Measurements from ENCODE around the gene ALPL. TPM values are rescaled to one million over a fixed set of nuclear protein-coding genes. Genes with fewer than 3 reads are reported as not detected.

The ALPL gene
- total RNA-seq, 1 experiment from 2014 or later, result 84.8 TPM

DNA sequence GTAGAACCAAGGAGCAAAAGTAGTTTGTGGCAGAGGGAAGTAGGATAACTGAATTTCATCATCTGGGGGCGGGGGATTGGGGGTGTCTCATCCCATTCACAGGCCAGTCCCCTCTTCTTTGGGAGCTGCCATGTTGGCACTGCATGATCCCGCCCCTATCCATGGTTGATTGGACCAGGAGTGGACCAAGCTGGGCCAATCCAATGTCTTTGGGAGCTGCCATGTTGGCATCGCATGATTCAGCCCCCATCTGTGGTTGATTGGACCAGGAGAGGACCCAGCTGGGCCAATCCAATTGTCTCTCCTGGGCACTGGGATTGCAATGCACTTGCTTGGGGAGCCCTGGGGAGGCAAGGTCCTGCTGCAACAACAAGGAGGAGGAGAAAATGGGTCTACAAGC is 12.3 kb upstream of the ALPL start:
- Histone ChIP-seq H3K27me3 (ENCODE audit: insufficient read depth, low read length) (peaks cover 2% of the 10 kb centered on the region; the same call in 1 of the 2 replicates), H3K4me1 (ENCODE audit: insufficient read depth, low read length) (peaks cover 2% of the 10 kb centered on the region; the same call in 1 of the 2 replicates), H3K56ac (ENCODE audit: insufficient read length, low read depth, low read length) (no peak overlapping the region), H3K79me2 (ENCODE audit: insufficient read depth, low read length) (no peaks in the 10 kb centered on the region), H4K20me1 (ENCODE audit: control insufficient read depth, insufficient read depth, insufficient read length) (no peaks in the 10 kb centered on the region), H2BK20ac (ENCODE audit: low read depth, low read length, poor library complexity, severe bottlenecking) (no peak overlapping the region), H2BK5ac (ENCODE audit: insufficient read length, low read length) (no peak overlapping the region), H3K9ac (ENCODE audit: extremely low read depth, insufficient read length, low read length) (no peak overlapping the region), H3K4ac (ENCODE audit: low read depth, low read length) (no peak overlapping the region), H2AFZ (ENCODE audit: low read length) (no peak overlapping the region), H4K5ac (ENCODE audit: insufficient read length, low read depth, low read length) (no peak overlapping the region), H2BK120ac (ENCODE audit: low read depth, low read length, poor library complexity, severe bottlenecking) (no peak overlapping the region), H3K23me2 (ENCODE audit: insufficient read length, low read depth, low read length, poor library complexity, severe bottlenecking) (no peaks in the 10 kb centered on the region), H4K8ac (replicated peaks; ENCODE audit: insufficient read length, low read depth, low read length) (no peak overlapping the region), H4K91ac (ENCODE audit: insufficient read length, low read depth, low read length) (no peak overlapping the region), H3T11ph (ENCODE audit: low read length) (no peak overlapping the region), H2BK12ac (ENCODE audit: insufficient read length, low read depth, low read length) (no peak overlapping the region), H3K27ac (ENCODE audit: insufficient read length, low read depth, low read length) (no peak overlapping the region), H3K9me3 (ENCODE audit: control insufficient read depth, low read depth, low read length) (no peaks in the 10 kb centered on the region), H3K23ac (ENCODE audit: insufficient read length, low read depth, low read length) (no peak overlapping the region), H3K14ac (ENCODE audit: insufficient read depth, low read length) (no peak overlapping the region), H3K79me1 (ENCODE audit: insufficient read depth, low read depth, low read length, poor library complexity, severe bottlenecking) (no peaks in the 10 kb centered on the region), H3K18ac (ENCODE audit: insufficient read length, low read depth, low read length) (no peak overlapping the region), H3K4me2 (ENCODE audit: insufficient read depth, insufficient read length, low read length) (no peak overlapping the region), H2BK15ac (ENCODE audit: low read depth, low read length) (no peak overlapping the region), H2AK5ac (ENCODE audit: insufficient read length, low read length) (no peak overlapping the region)
- H3K27me3 Mint-ChIP-seq (ENCODE audit: low read depth), result peaks cover 22% of the 10 kb centered on the region
- no peak for TF ChIP-seq CTCF (conservative IDR thresholded peaks at IDR 0.05)
- no CpG with 5 or more reads among the region's 3 CpGs for WGBS (ENCODE audit: extremely low coverage, insufficient read length, low lambda C conversion rate)
- H3K4me3 Mint-ChIP-seq, result no peak overlapping the region
- peaks cover 2 to 7% of the 10 kb centered on the region in 2 experiments; a peak in 2 of 5 replicates for H3K9me3 Mint-ChIP-seq
- DNase-seq, result no peak
- H3K27ac Mint-ChIP-seq, result no peak overlapping the region
- H3K4me1 Mint-ChIP-seq, result peaks cover 16 to 24% of the 10 kb centered on the region in 2 experiments
- no peaks in the 10 kb centered on the region for H3K36me3 Mint-ChIP-seq (ENCODE audit: insufficient read depth in 1 of 3, low read depth in 3 of 3)
